Activated T-cell treated with anti-CD3 and anti-CD28 coated beads, Interleukin-2, amount 50 U/mL, for 1 hour (primary cell): Measurements from ENCODE around the gene UBASH3A.
A peak's percentile ranks its signal among the peaks of the same experiment; 100 is the strongest.

Experiments used
- DNase-seq: peaks from one replicate; pipeline ENCODE4 v3.0.0-alpha.2; 2020

UBASH3A gene

GRCh38 chr21:42374864-42375499 is 28.7 kb upstream of the UBASH3A start:
- DNase-seq = no peak

DNA sequence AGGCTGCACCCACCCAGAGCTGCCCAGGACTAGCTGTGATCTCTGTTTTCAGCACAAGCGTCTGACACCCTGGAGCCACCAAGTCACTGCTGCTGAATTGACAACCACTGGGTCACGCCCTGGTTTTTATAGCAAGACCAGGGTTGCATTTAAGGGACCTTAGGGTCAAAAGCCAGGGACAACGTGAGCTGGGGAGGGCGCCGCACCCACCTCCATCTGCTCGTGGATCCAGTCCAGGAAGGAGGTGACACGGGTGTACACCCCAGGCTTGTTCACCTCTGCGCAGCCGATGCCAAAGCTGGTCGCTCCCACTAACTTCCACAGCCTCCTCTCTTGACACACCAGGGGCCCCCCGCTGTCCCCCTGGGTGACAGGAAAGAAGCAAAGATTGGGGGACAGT is 28.2 kb upstream of the UBASH3A start:
- no peak for DNase-seq

DNA sequence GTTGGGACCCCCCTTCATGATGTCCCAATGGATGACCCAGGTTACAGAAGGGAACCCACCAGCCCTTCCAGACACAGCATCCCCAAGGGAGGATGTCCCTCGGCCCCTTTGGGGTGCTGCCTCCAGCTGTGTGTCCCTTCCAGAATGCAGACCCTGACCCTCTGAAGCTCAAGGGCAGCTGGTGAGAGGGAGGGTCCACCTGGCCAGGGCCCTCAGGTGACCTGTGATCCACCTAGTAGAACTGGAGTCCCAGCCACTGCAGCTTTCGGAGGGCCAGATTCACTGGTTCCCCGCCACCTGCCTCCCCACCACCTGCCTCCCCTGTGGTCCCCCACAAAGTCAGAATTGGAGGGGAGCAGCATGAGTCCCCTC is 27.8 kb upstream of the UBASH3A start:
- no peak for DNase-seq

DNA sequence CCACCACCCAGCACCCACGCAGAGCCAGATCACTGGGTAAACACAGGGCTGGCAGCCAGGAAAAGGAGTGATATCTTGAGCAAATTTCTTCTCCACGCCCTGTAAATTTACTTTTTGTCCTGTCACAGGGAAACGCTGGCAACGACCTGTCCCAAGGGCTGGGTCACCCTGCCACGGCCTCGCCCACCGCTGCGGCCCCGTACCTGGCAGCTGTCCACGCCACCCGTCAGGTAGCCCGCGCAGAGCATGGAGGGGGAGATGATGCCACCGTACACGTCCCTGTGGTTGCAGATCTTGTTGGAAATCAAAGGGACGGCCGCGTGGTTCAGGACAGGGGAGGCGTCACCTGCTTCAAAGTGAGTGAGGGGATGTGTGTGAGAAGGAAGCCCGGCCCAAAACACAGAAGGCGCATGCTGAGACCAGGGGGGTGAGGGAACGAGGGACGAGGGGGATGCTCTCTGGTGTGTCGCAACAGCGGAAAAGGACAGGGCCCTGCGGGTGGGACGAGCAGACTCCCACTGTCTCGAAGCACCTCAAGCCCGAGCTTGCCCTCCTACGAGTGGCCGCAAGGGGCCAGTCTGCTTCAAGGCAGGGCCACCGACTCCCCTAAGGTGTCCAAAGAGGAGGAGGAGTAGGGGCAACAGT is 27.2 kb upstream of the UBASH3A start:
- no peak for DNase-seq

- DNase-seq = no peak
Observed at GRCh38 chr21:42377211-42377950, 26.3 kb upstream of the UBASH3A start.

- no peak for DNase-seq
Observed at GRCh38 chr21:42377951-42378340, 25.8 kb upstream of the UBASH3A start.

DNA sequence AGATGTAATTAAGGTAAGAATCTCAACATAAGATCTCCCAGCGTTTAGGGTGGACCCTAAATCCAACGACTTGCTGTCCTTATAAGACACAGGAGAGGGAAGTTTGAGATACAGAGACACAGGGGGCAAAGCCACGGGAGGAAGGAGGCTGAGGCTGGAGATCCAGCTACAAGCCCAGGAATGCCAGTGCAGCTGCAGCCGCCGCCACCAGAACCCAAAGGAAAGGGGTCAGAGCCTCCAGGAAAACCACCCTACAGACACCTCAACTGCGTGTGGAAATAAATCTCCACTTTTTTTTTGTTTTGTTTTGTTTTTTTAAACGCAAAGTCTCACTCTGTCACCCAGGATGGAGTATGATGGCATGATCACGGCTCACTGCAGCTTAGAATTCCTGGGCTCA is 25.3 kb upstream of the UBASH3A start:
- no peak for DNase-seq

DNA sequence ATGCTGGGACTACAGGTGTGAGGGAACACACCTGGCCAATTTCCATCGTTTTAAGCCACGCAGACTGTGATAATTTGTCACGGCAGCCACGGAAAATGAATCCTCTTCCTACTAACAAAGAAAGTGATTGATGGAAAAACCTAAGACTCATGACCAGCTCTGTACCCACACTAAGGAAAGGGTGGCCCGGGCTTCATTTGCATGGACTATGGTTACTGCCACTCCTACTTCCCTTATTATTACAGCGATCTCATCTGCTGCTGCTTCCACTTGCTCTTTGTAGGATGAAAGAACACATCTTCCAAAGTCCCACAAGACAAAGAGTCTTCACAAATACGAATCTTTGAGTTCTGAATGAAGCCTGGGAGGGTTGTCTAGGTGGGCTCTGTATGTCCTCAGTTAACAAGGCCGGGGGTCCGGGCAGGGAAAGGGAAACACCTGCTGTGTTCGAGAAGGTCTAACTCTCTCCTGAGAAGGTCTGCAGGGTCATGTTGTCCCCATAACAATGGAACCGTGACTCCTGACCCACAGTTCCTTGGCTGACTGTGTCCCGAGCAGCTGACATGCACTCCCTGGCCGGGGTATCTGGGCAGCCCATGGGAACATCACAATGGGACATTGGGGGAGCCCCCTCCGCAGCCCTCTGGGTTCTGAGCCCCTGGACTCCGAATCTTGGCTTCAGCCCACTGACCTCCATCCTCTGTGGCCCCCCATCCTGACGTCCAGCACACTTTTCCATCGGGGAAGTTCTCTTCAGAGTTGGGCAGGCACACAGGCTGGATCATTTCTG is 24.1 kb upstream of the UBASH3A start:
- no peak for DNase-seq

- DNase-seq = peak; percentile 50
Observed at GRCh38 chr21:42381347-42381984, 22.2 kb upstream of the UBASH3A start.

DNA sequence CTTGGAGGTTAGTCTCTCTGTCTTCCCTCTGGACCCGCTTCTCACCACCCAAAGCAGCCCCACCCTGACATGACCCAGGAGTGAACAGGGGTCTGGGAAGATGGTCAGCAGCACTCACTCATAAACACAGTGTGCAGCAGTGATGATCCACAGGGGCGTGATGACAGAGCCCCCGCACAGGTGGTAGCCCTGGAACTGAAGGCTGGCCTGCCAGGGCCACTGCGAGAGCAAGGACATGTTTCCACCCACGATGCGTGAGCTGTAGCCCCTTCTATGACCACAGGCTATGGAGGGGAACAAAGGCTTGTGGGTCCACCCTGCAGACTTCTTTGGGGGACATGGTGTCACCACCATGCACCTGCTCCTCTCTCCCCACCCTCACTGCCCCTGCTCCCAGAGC is 20.8 kb upstream of the UBASH3A start:
- no peak for DNase-seq

GRCh38 chr21:42383331-42383730 is 20.4 kb upstream of the UBASH3A start:
- no peak for DNase-seq

DNA sequence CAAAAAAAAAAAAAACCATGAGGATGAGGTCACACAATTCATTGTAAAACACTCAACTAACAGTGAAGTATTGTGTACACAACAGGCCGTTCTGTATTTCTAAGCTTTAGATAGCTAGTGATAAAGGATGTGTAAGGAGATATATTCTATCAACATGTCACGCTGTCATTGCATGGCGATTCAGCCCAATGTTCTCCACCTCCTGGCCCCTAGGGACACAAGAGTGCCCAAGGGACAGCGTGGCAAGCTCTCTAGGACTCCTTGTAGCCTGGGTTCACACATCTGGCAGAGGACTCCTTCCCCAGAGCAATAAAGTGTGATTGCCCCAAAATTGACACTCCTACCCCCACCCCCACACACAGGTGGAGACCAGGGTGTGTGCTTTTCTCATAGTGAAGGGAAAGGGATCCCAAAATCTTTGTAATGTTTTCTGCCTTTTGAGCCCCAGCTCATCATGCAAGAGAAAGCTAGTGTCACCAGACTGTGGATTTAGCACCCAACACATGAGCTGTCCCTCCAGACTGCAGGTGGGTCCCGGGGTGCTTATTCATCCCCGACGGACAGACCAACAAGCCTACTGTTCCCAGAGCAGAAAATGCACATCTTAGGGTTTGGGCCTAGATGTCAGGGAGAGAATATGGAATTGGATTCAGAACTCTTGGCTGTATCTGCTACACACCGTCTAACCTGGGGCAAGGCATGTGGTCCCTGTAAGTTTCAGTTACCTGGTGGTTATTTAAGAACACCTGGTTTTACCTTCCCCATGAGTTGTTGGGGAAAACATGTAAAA is 19.4 kb upstream of the UBASH3A start:
- no peak for DNase-seq

DNA sequence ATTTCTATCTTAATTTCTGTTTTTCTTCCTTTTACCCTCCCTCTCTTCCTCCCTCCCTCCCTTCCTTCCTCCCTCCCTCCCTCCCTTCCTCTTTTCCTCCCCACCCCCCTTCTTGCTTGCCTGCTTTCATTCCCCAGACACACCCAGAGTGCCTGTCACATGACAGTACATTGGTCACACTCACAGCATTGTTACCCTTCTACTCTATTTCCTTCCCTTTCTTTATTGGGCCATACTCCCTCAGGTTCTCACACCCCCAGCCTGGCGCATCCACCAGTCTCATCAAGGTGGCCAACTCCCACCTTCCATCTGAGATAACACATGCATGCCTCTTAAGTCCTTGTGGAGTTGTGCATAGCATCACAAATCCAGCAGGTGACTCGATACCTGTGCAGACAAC is 18.7 kb upstream of the UBASH3A start:
- no peak for DNase-seq

GRCh38 chr21:42385619-42386018 is 18.1 kb upstream of the UBASH3A start:
- no peak for DNase-seq

DNA sequence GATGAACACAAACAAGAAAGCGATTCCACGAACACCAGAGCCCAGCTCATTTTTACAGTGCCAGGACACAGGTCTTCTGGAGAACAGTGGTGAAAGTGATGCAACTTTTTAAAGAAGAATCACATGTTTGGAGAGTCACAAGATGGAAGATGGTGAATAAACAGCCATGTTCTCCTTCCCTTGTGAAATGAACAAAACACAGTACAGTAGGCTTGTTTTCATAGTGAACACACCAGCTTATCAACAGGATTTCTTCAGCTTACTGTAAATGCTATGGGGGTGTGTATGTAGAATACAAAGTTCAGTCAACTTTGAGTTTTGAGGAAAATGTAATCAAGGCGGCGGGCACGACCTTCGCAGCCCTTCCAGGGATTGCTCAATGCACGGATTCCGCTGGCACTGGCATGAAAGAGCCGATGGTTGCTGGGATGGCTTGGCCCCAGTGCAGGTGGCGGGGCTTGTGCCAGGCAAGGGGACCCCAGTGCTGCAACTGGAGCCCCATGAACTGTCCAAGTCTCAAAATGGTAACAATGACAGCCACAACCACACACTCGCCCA is 17.6 kb upstream of the UBASH3A start:
- no peak for DNase-seq

DNA sequence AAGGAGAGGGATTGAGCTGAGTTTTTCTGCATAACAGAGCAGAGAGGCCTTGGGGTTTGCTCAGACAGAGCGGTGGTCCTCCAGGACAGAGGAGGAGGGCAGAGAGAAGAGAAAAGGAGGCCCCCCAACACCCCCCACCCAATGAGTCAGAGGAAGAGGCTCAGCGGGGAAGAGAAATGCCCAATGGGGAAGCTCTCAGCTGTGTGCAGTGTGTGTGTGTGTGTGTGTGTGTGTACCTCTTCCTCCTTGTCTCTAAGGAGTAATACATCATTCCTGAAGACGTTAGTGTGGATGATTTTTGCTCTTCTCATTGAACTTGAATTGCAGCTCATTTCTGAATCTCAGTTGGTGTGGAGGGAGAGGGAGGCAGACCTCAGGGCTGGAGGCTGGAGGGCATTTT is 16.5 kb upstream of the UBASH3A start:
- no peak for DNase-seq

- no peak for DNase-seq
Observed at GRCh38 chr21:42387843-42388340, 15.8 kb upstream of the UBASH3A start.

GRCh38 chr21:42388740-42389448 is 14.8 kb upstream of the UBASH3A start:
- no peak for DNase-seq

DNA sequence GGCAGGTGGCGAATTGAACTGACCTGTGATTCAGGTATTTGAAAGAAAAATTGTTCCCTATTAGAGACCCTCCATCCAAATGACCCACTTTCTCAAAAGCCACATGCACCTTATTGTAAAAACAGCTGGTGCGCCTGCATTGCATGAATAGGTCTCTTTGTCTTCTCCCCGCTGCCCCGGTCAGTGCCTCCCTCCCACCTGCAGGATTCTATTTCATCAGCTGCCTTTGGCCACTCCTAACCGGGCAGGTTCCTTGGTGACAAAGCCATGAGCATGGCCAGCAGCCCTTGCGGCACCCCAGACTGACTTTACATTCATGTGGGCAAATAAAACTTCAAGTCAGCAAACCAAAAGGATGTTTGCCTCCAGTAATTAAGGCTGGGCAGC is 14.3 kb upstream of the UBASH3A start:
- DNase-seq = no peak

DNA sequence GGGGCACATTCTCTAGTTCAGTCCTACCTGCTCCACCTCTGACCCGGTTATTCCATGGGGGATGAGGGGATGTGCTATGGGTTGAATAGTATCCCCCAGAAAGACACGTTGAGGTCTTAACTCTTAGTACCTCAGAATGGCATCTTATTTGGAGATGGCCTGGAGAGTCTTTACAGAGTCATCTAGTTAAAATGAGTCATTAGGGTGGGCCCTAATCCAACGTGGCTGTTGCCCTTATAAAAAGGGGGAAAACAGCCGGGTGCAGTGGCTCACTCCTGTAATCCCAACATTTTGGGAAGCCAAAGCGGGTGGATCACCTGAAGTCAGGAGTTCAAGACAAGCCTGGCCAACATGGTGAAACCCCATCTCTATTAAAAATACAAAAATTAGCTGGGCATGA is 13.5 kb upstream of the UBASH3A start:
- DNase-seq = no peak

DNA sequence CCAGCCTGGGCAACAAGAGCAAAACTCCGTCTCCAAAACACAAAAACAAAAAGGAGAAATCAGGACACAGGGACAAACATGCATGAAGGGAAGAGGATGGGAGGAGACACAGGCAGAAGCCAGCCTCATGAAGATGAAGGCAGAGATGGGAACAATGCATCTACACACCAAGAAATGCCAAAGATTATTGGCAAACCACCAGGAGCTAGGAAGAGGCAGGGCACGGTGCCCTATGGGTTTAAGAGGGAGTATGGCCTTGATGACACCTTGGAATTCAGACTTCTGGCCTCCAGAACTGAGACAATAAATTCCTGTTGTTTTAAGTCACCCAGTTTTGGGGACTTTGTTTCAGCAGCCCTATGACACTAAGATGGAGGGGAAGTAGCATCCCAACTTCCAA is 13.0 kb upstream of the UBASH3A start:
- no peak for DNase-seq
